ENCODE measurements around the gene LY9.
"Not testable (repeated sequence)": the region's sequence is repeated elsewhere in the genome, so short reads cannot be mapped to it uniquely, and the experiment has no call there.

Gene LY9

DNA sequence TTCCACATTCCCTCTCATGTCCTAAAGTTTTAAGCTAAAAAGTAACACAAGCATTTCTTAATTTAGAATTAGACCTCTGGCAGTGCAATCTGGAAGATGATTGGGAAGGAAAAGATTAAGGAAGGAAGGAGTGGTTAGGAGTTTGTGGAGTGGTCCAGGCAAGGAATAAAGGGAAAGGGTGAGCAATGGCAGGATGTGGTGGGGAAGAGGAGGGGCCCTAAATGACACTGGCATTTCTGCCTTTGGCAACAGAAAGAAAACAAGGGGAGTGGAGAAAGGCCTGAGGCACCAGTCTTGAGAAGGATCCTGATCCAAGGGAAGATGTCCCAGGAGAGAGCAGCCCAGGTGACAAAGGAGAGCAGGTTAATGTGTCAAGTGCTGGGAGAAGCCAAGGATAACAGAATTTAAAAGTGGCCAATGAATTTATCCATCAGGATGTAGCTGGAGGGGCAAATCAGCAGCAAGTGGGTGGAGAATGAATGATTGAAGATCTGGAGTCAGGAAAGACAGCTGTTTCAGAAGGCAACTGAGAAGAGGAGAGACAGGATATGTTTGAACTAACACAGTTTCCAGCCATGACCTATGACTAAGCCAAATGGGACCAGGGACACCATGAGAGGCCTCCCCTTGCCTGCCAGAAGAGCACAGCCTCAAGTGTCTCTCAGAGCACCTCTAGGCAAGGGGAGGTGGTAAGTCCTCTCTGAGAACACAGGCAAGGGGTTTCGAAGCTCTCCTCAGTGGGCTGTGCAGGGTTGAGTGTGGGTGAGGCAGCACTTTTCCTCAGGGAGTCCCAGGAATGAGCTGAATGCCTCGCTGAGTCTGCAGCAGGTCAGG, 20.9 kb upstream of the LY9 start:
- DNase-seq (ENCODE audit: low read depth): no peak

DNA sequence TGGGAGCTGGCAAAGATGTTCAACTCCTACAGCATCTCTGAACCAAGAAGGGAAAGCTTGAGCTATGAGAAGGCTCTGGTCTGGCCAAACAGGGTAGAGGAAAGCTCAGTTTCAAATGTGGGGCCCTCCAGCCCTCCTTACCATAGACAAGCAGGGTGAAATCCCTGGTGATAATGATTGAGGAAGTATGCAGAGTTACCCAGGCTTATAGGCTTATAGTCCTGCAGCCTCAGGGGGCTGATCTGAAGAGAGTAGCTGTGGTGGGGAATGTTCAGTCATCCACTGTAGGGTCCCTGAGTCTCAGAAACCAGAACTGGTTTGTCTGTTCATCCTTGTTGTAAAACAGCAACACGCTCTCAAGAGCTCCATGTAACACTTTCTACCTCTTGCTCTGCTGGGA, 19.8 kb upstream of the LY9 start:
- no peak for DNase-seq (ENCODE audit: low read depth)

DNA sequence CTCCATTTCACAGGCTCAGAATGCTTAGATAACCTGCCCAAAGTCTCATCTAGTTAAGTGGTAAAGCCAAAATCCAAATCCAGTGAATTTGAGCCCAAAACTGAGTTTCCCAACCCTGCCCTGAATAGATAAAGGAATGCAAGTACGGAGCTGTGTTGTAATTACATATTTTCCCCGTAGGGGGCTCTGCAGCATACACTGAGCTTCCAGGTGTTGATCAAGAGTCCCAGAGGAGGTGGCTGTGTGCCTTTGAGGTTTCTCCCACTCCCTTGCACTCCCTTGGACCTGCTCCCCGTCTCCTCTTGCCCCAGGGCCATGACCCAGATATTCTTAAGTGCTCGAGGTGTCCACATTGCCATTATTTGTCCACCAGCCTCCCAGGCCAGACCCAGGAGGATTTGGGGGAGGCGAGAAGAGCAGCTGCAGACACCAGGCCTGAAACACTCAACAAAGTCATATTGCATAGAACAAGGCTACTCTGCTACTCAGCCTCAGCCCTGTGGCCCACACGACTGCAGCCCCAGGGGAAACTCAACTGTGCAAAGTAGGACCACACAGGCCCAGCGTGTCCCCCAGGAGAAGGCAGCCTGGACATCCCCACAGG, 18.4 kb upstream of the LY9 start:
- DNase-seq (ENCODE audit: low read depth): peak; percentile 33

DNA sequence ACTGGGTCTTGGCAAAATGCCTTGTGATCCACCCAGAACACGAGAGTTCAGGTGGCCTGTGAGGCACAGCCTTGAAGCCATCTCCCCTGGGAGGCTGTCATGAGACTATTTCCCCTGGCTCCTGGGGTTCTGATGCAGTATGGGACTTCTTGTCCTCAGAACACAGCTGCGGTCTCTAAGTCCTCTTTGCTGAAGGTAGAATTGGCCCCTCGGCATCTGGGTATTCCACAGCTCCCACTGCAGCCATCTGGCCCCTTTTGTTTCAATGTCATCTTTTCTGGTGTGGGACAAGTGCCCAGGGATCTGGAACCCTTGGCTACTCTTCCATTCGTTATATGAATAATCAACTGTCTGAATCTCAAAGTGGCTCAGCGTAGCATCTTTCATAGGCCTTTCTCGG, 17.0 kb upstream of the LY9 start:
- DNase-seq (ENCODE audit: low read depth): no peak

DNA sequence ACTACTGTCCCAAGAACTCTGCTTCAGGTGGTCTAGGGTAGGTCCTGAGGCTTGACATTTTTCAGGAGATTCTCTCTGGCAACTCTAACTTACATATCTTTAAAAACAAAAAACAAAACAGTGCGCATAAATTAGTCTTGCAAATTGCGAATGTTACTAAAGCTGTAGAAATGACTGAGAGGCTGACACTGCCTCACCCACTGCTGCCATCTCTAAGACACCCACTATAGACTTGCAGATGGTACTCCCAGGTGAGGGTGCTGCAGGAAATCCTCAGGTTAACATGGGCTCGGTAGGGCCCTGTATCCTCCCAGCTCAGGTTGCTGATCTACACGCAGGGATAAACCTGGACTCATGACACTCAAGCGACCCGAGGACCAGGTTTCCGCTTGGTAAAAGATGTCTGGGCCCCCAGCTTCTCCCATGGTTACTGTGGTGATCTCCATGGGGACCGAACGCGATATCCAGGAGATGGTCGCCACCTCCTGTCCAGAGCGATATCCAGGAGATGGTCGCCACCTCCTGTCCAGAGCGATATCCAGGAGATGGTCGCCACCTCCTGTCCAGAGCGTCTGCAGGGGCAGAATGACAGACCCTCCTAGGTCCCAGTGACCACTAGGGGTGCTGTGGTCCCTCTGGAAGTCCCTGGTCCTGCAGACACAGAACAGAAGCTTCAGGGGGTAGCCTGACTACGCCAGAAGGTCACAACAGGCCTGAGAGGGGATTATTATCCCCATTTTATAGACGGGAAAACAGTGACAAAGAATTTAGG, 16.2 kb upstream of the LY9 start:
- peak; percentile 8 for DNase-seq (ENCODE audit: low read depth)

DNA sequence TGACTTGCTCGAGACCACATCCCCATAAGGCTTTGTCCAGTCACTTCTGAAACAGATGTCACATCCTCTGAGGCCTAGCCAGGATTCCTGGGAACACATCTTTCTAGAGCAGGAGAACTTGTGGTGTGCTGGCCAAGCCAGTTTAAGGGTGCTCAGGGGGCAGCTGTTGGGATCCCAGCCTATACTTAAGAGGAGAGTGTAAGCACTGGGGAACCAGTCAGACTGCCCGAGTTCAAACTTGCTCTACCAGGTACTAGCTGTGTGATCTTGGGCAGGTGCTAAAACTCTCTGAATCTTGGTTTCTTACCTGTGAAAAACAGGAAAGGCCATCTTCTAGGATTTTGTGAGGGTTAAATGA, 15.6 kb upstream of the LY9 start:
- DNase-seq (ENCODE audit: low read depth): no peak

DNA sequence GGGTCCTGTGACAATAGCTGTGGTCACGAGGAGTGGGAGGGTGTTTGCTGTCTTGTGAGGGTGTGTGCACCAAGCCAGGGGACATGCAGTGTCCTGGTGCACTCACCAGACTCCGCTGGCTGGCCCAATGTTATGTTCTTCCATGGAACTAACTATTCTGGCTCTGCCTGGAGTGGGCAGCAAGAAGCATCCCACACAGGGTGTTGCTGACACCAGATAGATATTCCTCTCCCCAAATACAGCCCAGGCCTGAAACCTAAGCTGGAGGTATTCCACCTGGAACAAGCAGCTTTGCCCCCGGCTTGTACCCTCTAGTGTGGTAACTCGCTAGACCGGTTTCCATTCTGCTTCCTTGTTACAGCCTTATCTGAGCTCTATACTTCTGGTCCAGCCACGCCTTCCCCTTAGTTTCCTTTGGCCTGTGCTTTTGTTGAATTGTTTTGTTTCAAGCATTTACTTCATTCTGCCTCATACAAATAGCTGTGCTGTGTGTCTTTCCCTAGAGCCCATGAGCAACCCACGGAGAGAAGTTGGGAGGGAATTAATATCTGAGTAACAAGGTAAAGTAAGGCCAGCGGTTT, 14.7 kb upstream of the LY9 start:
- DNase-seq (ENCODE audit: low read depth): no peak

DNA sequence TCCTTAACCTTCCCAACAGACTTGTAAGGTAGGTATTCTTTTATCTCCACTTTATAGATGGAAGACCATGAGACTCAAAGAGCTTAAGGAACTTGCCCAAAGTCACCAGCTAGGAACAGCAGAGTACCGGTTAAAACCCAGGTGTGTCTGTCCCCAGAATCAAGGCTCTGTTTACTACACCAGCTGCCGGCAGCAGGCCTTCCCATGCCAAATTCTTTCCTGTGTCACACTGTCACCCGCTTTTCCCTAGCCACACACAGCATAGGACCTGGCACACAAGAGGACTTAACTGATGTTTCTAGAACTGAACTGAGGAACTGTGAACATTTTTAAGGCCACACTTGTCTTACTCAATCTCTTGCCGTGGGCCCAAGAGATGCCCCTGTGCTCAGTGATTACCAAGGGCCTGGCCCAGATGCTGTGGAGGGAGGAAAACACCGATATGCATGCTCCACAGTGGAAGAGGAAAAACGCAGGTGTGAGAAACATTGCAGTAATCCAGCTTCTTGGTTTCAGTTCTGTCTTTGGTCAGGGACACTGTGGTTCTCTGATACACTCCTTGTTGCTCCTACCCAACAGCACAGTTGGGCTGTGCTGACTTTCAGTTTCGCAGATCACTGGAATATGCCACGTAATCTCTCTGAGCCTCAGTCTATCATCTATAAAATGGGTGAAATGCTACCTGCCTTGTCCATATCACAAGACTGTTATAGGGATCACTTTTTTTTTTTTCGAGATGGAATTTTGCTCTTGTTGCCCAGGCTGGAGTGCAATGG, 13.9 kb upstream of the LY9 start:
- DNase-seq (ENCODE audit: low read depth): no peak

DNA sequence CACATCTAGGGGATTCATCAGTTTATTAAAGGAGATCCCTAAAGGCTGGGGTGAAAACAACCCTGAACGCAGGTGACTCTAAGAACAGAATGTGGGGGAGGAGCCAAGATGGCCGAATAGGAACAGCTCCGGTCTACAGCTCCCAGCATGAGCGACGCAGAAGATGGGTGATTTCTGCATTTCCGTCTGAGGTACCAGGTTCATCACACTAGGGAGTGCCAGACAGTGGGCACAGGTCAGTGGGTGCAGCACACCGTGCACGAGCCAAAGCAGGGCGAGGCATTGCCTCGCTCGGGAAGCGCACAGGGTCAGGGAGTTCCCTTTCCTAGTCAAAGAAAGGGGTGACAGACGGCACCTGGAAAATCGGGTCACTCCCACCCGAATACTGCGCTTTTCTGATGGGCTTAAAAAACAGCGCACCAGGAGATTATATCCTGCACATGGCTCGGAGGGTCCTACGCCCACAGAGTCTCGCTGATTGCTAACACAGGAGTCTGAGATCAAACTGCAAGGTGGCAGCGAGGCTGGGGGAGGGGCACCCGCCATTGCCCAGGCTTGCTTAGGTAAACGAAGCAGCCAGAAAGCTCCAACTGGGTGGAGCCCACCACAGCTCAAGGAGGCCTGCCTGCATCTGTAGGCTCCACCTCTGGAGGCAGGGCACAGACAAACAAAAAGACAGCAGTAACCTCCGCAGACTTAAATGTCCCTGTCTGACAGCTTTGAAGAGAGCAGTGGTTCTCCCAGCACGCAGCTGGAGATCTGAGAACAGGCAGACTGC, 12.8 kb upstream of the LY9 start:
- DNase-seq (ENCODE audit: low read depth): not testable (repeated sequence)

DNA sequence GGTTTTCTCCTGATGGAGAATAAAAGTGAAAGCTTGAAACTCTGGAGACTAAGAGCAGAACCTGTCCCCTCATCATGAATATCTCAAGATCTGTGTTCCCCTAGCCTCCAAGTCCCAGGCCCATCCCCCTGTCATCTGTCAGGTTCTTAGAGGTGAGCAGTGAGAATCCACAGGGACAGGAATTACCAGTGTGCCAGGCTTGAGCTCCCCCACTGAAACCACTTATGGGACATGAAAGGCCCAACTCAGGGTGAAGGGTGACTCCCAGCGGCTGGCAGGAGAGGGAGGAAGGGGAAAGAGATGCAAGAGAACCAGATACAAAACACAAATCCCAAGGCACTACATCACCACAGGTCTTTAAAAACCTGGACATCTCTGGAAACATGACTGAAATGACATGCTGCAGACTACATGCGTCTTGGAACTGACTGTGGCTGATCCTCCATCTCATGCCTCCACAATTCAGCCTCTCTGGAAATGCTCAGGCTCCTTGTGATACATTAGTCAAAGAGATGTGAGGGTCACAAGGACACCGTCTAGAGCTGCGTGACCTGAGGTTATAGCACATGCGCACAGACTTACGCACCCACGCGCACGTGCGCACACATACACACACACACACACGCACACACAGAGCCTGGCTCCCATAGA, 6.8 kb upstream of the LY9 start:
- DNase-seq (ENCODE audit: low read depth): no peak

DNA sequence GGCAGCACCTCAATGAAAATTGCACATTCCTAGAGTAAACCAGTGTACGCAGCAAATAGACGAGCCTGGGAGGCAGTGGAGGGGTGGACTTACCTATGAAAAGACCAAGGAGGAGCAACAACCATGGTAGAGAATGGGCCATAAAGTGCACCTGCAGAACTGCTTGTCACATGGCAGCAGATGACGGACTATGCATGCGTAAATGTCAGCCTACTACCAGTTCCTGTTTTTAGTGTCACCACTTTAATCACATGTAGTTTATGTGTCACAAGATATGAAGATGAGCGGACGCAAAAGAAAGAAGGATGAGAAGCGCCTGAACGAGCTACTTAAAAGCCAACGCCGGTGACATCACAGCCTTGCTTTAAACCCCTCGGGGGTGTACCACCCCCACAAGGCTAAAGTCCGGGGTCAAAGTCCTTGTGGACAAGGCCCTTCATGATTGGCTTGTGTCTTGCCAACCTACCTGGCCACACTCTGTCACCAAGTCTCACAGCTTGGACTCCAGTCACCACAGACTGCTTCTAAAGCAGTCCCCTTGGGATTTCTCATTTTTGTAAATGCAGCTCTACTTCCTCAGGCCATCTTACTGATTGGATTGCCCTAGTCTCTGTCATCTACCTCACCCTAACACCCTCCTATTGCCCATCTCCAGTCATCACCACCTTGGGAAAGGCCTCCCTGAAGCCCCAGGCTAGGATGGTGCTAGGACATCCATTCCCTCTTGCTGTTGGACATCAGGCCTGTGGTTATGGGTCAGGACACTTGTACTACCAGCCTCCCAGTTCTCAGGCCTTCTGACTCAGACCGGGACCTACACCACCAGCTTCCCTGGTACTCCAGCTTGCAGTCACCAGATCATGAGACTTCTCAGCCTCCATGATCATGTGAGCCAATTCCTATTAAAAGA, 6.0 kb upstream of the LY9 start:
- DNase-seq (ENCODE audit: low read depth): peak; percentile 37

DNA sequence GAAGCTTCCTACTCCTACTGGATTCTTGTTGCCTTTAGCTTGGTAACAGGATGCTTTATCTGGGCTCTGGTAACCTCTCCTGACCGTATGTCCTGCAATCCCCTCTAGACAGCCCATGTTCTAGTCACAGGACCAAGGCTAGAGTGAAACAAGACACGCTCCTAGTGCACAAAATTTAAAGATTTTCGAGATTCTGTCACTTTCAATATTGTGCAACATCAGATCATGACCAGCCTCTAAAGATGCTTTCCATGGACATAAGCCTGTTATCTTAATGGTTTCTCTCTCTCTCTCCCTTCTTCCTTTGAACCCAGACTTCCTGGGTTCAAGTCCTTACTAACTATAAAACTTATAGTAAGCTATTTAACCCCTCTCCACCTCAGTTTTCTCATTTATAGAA, 1.6 kb upstream of the LY9 start:
- DNase-seq (ENCODE audit: low read depth): no peak

DNA sequence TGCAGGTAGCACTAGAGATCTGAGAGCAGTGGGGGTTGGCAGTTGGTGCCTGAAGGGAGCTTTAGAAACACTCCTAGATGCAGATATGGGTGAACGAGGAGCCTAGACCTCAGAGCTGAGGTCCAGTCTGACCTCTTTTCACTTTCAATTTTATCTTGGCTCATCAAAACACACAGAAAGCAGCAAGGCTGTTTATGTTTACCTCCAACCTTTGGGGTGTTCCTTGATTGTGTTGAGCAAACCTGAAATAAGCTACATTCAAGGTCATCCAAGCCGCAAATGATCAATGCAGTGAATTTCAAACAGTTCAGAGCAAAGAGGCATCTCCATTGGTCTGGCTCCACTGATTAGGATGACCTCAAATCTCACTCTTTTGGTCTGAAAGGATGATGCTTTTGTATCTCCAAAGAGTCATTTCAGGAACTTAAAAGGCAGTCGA, 1.3 kb downstream of the LY9 start:
- DNase-seq (ENCODE audit: low read depth): no peak

DNA sequence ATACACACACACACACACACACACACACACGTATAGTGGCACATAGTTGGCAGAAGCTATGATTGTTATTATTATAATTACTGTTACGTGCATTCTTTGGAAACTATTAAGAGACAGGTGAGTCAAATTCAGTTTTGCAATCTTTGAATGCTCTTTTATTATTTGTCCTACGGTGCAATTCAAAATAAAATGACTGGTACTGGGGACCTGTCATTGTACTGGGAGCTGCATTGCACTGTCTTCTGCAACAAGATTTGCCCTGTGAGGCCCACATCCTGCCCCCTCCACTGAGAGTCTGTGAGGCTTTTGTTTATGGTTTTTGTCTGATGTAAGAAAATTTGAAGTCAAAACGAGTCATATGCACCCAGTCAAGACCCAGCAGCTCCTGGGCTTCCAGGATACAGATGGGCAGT, 1.9 kb downstream of the LY9 start:
- no peak for DNase-seq (ENCODE audit: low read depth)

DNA sequence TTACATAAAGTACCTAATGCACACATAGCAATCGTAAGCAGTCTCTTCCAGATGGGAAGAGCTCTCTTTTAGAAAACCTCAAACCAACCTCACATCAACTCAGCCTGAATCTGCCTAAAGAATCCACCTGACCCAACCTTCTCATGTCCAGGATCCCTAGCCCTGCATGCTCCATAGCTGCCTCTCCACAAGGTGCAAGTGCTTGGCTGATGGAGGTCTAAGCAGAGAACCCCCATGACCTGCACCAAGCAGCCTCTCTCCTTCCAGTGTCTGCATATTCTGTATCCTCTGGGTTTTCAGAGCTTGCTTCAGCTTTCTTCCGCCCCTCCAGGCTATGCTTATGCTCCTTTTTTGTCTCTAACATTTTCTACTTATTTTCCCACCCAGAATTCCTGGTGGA, 2.5 kb downstream of the LY9 start:
- DNase-seq (ENCODE audit: low read depth): no peak

DNA sequence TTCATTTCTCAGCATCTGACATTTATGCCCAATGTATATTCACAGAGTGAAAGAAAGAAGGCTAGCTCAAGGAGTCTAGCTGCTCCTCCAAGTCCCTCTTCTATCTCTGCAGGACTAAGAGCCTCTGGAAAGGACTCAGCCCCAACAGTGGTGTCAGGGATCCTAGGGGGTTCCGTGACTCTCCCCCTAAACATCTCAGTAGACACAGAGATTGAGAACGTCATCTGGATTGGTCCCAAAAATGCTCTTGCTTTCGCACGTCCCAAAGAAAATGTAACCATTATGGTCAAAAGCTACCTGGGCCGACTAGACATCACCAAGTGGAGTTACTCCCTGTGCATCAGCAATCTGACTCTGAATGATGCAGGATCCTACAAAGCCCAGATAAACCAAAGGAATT, 3.7 kb downstream of the LY9 start:
- no peak for DNase-seq (ENCODE audit: low read depth)

DNA sequence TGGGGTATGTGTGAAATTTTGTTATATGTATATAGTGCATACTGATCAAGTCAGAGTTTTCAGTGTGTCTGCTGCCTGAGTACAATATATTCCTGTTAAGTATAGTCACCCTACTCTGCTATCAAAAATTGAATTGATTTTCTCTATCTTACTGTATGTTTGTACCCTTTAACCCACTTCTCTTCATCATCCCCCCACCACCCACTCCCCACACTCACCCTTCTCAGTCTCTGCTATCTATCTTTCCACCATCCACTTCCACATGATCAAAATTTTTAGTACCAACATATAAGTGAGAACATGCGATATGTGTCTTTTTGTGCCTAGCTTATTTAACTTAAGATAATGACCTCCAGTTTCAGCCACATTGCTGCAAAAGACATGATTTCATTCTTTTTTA, 4.2 kb downstream of the LY9 start:
- no peak for DNase-seq (ENCODE audit: low read depth)

DNA sequence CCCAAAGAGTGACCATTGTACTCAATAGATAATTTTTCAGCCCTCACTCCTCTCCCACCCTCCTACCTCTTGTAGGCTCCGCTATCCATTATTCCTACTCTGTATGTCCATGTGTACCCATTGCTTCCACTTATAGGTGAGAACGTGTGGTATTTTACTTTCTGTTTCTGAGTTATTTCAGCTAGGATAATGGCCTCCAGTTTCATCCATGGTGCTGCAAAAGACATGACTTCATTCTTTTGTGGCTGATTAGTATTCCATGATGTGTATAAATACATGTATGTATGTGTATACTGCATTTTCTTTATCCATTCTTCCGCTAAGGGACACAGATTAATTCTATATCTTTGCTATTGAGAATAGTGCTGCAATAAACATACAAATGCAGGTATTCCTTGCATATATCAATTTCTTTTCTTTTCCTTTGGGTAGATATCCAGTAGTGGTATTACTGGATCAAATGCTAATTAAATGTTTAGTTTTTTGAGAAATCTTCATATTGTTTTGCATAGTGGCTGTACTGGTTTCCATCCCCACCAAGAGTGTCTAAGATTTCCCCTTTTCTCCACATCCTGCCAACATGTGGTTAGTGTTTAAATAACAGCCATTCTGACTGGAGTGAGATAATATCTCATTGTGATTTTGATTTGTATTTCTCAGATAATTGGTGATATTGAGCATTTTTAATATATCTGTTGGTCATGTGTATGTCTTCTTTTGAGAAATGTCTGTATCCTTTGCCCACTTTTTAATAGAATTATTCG, 4.9 kb downstream of the LY9 start:
- no peak for DNase-seq (ENCODE audit: low read depth)

All from amniotic epithelial cell (primary cell).